Vagina (tissue), 2 donors: ENCODE results near the gene WDR81.

Experiments
- CTCF ChIP-seq, 3 experiments: fragments of 450-650 bp in 2 of 3; fragments of 200-600 bp in 1 of 3; sonication (generic) in 1 of 3; IDR thresholded peaks; one replicate each; pipeline ENCODE4 v1.5.1; 2017 to 2019; ENCODE audit warnings: antibody characterized with exemption in 3 of 3, mild to moderate bottlenecking in 2 of 3, moderate library complexity in 2 of 3
- POLR2A ChIP-seq, 2 donors: fragments of 450-650 bp; IDR thresholded peaks; one replicate each; pipeline ENCODE4 v1.6.1; 2017; ENCODE audit warnings: antibody characterized with exemption in 2 of 2, mild to moderate bottlenecking in 2 of 2, moderate library complexity in 2 of 2

GRCh38 chr17:1746975-1747543 is 22.6 kb downstream of the WDR81 start:
- TF ChIP-seq POLR2A (IDR thresholded peaks at IDR 0.05) (no peak), CTCF (IDR thresholded peaks at IDR 0.05) (no peak)
